Body of pancreas (tissue), 4 donors: Measurements from ENCODE around the gene ADGRG3.

Experiments used
- POLR2A ChIP-seq, 3 donors: fragments of 450-650 bp; IDR thresholded peaks; one replicate each; pipeline ENCODE4 v1.6.1; 2016; ENCODE audit warnings: antibody characterized with exemption in 3 of 3, mild to moderate bottlenecking in 2 of 3
- TF ChIP-seq, protein P1 (sequence below), 7 experiments: fragments of 450-650 bp in 4 of 7; fragments of 200-600 bp in 3 of 7; sonication (generic) in 3 of 7; IDR thresholded peaks; one replicate each; pipeline ENCODE4 v1.5.1; 2016 to 2019; ENCODE audit warnings: antibody characterized with exemption in 7 of 7

GRCh38 chr16:57647136-57647875, 20.8 kb upstream of the ADGRG3 start:
- TF ChIP-seq, protein P1, sequence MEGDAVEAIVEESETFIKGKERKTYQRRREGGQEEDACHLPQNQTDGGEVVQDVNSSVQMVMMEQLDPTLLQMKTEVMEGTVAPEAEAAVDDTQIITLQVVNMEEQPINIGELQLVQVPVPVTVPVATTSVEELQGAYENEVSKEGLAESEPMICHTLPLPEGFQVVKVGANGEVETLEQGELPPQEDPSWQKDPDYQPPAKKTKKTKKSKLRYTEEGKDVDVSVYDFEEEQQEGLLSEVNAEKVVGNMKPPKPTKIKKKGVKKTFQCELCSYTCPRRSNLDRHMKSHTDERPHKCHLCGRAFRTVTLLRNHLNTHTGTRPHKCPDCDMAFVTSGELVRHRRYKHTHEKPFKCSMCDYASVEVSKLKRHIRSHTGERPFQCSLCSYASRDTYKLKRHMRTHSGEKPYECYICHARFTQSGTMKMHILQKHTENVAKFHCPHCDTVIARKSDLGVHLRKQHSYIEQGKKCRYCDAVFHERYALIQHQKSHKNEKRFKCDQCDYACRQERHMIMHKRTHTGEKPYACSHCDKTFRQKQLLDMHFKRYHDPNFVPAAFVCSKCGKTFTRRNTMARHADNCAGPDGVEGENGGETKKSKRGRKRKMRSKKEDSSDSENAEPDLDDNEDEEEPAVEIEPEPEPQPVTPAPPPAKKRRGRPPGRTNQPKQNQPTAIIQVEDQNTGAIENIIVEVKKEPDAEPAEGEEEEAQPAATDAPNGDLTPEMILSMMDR (IDR thresholded peaks at IDR 0.05): no peak
- no peak for TF ChIP-seq POLR2A (IDR thresholded peaks at IDR 0.05)
